Pancreas (tissue), 10 donors: ENCODE measurements around the gene KCNF1. TPM values are rescaled to one million over a fixed set of nuclear protein-coding genes. Genes with fewer than 3 reads are reported as not detected.

Experiments
- ATAC-seq, 4 donors: fragments of 200-7000 bp; cut with Tn5 transposase; one replicate each; pipeline versions ENCODE4 v1.8.0 to v1.9.1; 2020; ENCODE audit warnings: mild to moderate bottlenecking in 4 of 4, moderate library complexity in 4 of 4
- DNase-seq, 6 donors: peaks; one replicate each; pipeline ENCODE4 v3.0.0-alpha.2; 2020
- FAIRE-seq: peaks from 2 replicates; lab custom pipeline; 2012; peaks lifted over from hg19 to GRCh38; lab: Jason Lieb, UNC
- H3K27ac ChIP-seq, 4 donors: fragments of 200-600 bp; sonication (generic); 1 replicate in 3 of 4; 2 replicates in 1 of 4; pipeline versions ENCODE4 v1.5.0 to v1.8.0; 2020
- H3K27me3 ChIP-seq, 4 donors: fragments of 200-600 bp; one replicate each; pipeline ENCODE4 v1.8.0; 2021
- H3K36me3 ChIP-seq, 3 donors: fragments of 200-600 bp; sonication (generic) in 1 of 3; one replicate each; pipeline versions ENCODE4 v1.5.0 to v1.8.0; 2020 to 2021
- H3K4me1 ChIP-seq, 3 donors: fragments of 200-600 bp; one replicate each; pipeline ENCODE4 v1.8.0; 2021
- H3K4me3 ChIP-seq, 4 donors: fragments of 200-600 bp; sonication (generic) in 2 of 4; one replicate each; pipeline versions ENCODE4 v1.5.0 to v1.8.0; 2020 to 2021
- H3K9me3 ChIP-seq, 4 donors: fragments of 200-600 bp; one replicate each; pipeline ENCODE4 v1.8.0; 2021
- WGBS, 2 donors: extraction: QIAGEN DNeasy Blood & Tissue Kit; methylation state at CpG; one replicate each; pipeline ENCODE4 v1.1.7; 2013; 5-methylcytosine and 5-hydroxymethylcytosine counted together
- intact Hi-C, 3 donors: fragments of 100-400 bp; cut with DNase I; formaldehyde crosslinking; loops; one replicate each; pipeline versions ENCODE4 v1.11.1 to v1.14.2; 2022
- polyA plus RNA-seq, 2 donors: library from polyadenylated mRNA; stranded (reverse); fragments of 200-250 nt; gene quantifications; one replicate each; pipeline ENCODE4 v1.2.3, GENCODE V29; 2013
- total RNA-seq, 6 donors: library from RNA; stranded (reverse); fragmentation: NEBNext Ultra II Directional in 4 of 6; extraction: Animal tissue kit (Norgen Biotek cat#: 25700) in 4 of 6; gene quantifications; one replicate each; pipeline versions ENCODE4 v1.2.1 to v1.2.4, GENCODE V29; 2021 to 2023
- TF ChIP-seq, protein P1 (sequence below), 4 donors: fragments of 200-600 bp; sonication (generic) in 3 of 4; IDR thresholded peaks; one replicate each; pipeline versions ENCODE4 v1.5.0 to v1.8.0; 2021; ENCODE audit warnings: antibody characterized with exemption in 4 of 4
- donor health status: healthy with polysubstance abuse.
- donor health status: DM: no; HTN: no; CAD: no; lungs with moderate emphysema.
- donor health status: DM: no; HTN: no; CAD: no.
- donor health status: control.
- donor health status: control.
- donor health status: Bipolar disorder and iron deficiency.
- donor health status: DM: yes; HTN: yes; CAD: no.
- donor health status: DM: no; HTN: no; CAD: no.
- donor health status: DM: no; HTN: no; CAD: no.
- donor health status: DM: yes; HTN: yes; CAD: no.

KCNF1 gene
- 1 to 10 TPM in 1 of 6 donors, under 1 TPM in 5; 0.08 to 1.3 (median 0.33) TPM for total RNA-seq
- 10 to 100 TPM in 1 of 2 donors, 1 to 10 TPM in 1; 4.2 to 15.8 TPM for polyA plus RNA-seq

- peak; percentile 65 to 87 (median 76) for ATAC-seq
- TF ChIP-seq, protein P1, sequence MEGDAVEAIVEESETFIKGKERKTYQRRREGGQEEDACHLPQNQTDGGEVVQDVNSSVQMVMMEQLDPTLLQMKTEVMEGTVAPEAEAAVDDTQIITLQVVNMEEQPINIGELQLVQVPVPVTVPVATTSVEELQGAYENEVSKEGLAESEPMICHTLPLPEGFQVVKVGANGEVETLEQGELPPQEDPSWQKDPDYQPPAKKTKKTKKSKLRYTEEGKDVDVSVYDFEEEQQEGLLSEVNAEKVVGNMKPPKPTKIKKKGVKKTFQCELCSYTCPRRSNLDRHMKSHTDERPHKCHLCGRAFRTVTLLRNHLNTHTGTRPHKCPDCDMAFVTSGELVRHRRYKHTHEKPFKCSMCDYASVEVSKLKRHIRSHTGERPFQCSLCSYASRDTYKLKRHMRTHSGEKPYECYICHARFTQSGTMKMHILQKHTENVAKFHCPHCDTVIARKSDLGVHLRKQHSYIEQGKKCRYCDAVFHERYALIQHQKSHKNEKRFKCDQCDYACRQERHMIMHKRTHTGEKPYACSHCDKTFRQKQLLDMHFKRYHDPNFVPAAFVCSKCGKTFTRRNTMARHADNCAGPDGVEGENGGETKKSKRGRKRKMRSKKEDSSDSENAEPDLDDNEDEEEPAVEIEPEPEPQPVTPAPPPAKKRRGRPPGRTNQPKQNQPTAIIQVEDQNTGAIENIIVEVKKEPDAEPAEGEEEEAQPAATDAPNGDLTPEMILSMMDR (IDR thresholded peaks at IDR 0.05): no peak
These were observed at the start of gene KCNF1 for GRCh38 chr2:10911291-10912075. KCNF1 (plus strand) TSS chr2:10911934; CDS start chr2:10912427, 493 bp downstream.

GRCh38 chr2:10862330-10862729, 49.4 kb upstream of the KCNF1 start:
- TF ChIP-seq, protein P1 (IDR thresholded peaks at IDR 0.05): no peak
- DNase-seq (no peak), ATAC-seq (no peak), FAIRE-seq (no peak)
- Histone ChIP-seq H3K36me3 (no peaks in the 10 kb centered on the region), H3K4me1 (no peaks in the 10 kb centered on the region), H3K27me3 (no peaks in the 10 kb centered on the region), H3K27ac (no peak overlapping the region), H3K4me3 (no peak overlapping the region), H3K9me3 (no peaks in the 10 kb centered on the region)
- 77 to 78% methylated on average over 10 of the region's 10 CpGs for WGBS, 2 donors
- intact Hi-C loops: no loop called here

More at GRCh38 chr2:10911291-10912075, at the start of gene KCNF1:
- H3K36me3 ChIP-seq: no peaks in the 10 kb centered on the region
- DNase-seq (peak in 2 of 6 donors; percentile 33 to 46), FAIRE-seq (no peak)
- intact Hi-C loops: loop anchor here in 1 of 3 donors (10.0 kb wide), 1 partner anchor 213 kb away; no protein-coding TSS in a partner anchor
- H3K4me1 ChIP-seq: no peaks in the 10 kb centered on the region
- 9 to 12% methylated on average over 49 to 53 of the region's 53 CpGs for WGBS, 2 donors
- no peaks in the 10 kb centered on the region for H3K9me3 ChIP-seq
- peaks cover 0 to 8% (median 0%) of the 10 kb centered on the region in 4 donors for H3K27me3 ChIP-seq
- H3K27ac ChIP-seq: no peak within 1 kb of the TSS
- peak within 1 kb of the TSS in 2 of 4 donors; percentile 30 to 45 for H3K4me3 ChIP-seq

- no peaks in the 10 kb centered on the region for H3K36me3 ChIP-seq
- intact Hi-C loops: no loop called here
- H3K9me3 ChIP-seq: no peaks in the 10 kb centered on the region
- TF ChIP-seq, protein P1 (IDR thresholded peaks at IDR 0.05): no peak
- DNase-seq (no peak), FAIRE-seq (no peak), ATAC-seq (no peak)
- H3K27me3 ChIP-seq: no peaks in the 10 kb centered on the region
- no peak overlapping the region for H3K27ac ChIP-seq
- no peaks in the 10 kb centered on the region for H3K4me1 ChIP-seq
- WGBS, 2 donors: 77 to 82% methylated on average over 10 of the region's 10 CpGs
- no peak overlapping the region for H3K4me3 ChIP-seq
These were observed 48.7 kb upstream of the KCNF1 start for GRCh38 chr2:10863047-10863446.

DNA sequence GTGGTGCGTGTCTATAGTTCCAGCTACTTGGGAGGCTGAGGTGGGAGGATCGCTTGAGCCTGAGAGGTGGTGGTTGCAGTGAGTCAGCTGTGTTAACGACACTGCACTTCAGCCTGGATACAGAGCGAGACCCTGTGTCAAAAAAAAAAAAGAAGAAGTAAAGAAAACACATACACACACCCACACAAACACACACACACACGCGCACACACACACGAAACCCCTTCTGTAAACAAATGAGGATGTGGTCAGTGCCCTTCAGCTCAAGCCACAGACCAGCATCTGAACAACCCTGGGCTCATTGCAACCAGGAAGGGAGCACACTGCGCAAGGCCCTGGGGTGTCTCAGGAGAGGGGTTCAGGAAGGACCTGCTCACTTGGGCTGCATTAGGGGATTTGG, 47.9 kb upstream of the KCNF1 start:
- TF ChIP-seq, protein P1 (IDR thresholded peaks at IDR 0.05): no peak
- intact Hi-C loops: no loop called here
- H3K36me3 ChIP-seq: no peaks in the 10 kb centered on the region
- FAIRE-seq: no peak
- H3K27me3 ChIP-seq: no peaks in the 10 kb centered on the region
- no peak overlapping the region for H3K27ac ChIP-seq
- DNase-seq: peak in 1 of 6 donors; percentile 23
- H3K4me3 ChIP-seq: no peak overlapping the region
- H3K9me3 ChIP-seq: no peaks in the 10 kb centered on the region
- ATAC-seq: peak in 2 of 4 donors; percentile 70 to 84
- no peaks in the 10 kb centered on the region for H3K4me1 ChIP-seq
- 77 to 85% methylated on average over 8 of the region's 8 CpGs for WGBS, 2 donors

- Histone ChIP-seq H3K4me3 (no peak overlapping the region), H3K27me3 (no peaks in the 10 kb centered on the region), H3K27ac (no peak overlapping the region), H3K9me3 (no peaks in the 10 kb centered on the region), H3K4me1 (no peaks in the 10 kb centered on the region), H3K36me3 (no peaks in the 10 kb centered on the region)
- intact Hi-C loops: no loop called here
- 64 to 73% methylated on average over 10 of the region's 10 CpGs for WGBS, 2 donors
- DNase-seq (no peak), ATAC-seq (no peak), FAIRE-seq (no peak)
- TF ChIP-seq, protein P1 (IDR thresholded peaks at IDR 0.05): no peak
These were observed 47.5 kb upstream of the KCNF1 start for GRCh38 chr2:10864251-10864650.
